ENCODE measurements around the gene IRF2BP1. TPM values are rescaled to one million over a fixed set of nuclear protein-coding genes. Genes with fewer than 3 reads are reported as not detected.
A peak's percentile ranks its signal among the peaks of the same experiment; 100 is the strongest.

Gene IRF2BP1
- total and polyA plus RNA-seq, 2 of the 13 experiments (the other 11 are each of a cell fraction or from before 2014, with no cell fraction given): 4.3 to 14.3 TPM

DNA sequence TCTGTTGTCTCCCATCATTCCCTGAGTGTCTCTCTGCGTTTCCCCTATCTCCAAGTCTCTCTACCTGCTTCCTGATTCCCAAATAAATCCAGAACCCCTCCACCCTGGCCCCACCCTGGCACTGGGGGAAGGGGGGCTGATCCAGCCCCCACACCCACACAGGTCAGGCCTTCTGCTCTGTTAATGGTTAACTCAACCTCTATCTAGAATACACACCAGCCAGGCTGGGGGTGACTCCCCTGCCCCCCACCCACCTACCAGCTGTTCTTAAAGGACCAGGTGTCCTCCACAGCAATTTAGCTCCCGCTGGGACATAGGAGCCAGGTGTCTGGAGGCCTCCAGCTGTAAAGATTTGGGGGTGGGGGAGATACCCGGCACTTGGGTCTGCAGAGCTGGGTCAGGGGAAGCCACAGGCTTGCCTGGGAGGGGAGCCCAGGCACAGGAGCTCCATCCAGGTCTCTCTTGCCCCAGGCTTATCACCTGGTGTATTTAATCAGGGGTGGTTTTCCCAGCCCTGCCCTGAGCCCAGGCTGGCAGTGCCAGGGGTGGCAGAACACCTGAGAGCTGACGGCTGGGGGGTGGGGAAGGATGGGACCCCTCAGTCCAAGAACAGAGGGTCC, 3.9 kb downstream of the IRF2BP1 start (continued):
- TF ChIP-seq ZMYM4 (CRISPR knock-in tag; IDR thresholded peaks at IDR 0.05): peak; percentile 62
- TF ChIP-seq ZNF619 (CRISPR knock-in tag; IDR thresholded peaks at IDR 0.05): peak; percentile 88; the same call in 1 of the 2 replicates
- TF ChIP-seq STAG1 (CRISPR knock-in tag; IDR thresholded peaks at IDR 0.05): peak; percentile 21; the same call in 1 of the 2 replicates
- TF ChIP-seq TBX3 (IDR thresholded peaks at IDR 0.05; ENCODE audit: borderline replicate concordance): no peak
- TF ChIP-seq SNAI1 (CRISPR knock-in tag; IDR thresholded peaks at IDR 0.05; ENCODE audit: borderline replicate concordance): no peak
- no peak for TF ChIP-seq TBP (CRISPR knock-in tag; IDR thresholded peaks at IDR 0.05)
- TF ChIP-seq HDAC1 (CRISPR knock-in tag; IDR thresholded peaks at IDR 0.05): peak; percentile 73
- TF ChIP-seq ZNF589 (CRISPR knock-in tag; conservative IDR thresholded peaks at IDR 0.05): peak; percentile 52; the same call in 1 of the 2 replicates
- peak in 1 of 2 experiments; percentile 66; a peak in 2 of 4 replicates for TF ChIP-seq POLR2A (IDR thresholded peaks at IDR 0.05; ENCODE audit: insufficient read depth in 1 of 2, low read depth in 2 of 2, low read length in 2 of 2)
- TF ChIP-seq MEF2D (CRISPR knock-in tag; IDR thresholded peaks at IDR 0.05): peak; percentile 50; the same call in 1 of the 2 replicates
- TF ChIP-seq, protein P1, sequence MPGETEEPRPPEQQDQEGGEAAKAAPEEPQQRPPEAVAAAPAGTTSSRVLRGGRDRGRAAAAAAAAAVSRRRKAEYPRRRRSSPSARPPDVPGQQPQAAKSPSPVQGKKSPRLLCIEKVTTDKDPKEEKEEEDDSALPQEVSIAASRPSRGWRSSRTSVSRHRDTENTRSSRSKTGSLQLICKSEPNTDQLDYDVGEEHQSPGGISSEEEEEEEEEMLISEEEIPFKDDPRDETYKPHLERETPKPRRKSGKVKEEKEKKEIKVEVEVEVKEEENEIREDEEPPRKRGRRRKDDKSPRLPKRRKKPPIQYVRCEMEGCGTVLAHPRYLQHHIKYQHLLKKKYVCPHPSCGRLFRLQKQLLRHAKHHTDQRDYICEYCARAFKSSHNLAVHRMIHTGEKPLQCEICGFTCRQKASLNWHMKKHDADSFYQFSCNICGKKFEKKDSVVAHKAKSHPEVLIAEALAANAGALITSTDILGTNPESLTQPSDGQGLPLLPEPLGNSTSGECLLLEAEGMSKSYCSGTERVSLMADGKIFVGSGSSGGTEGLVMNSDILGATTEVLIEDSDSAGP (CRISPR knock-in tag; IDR thresholded peaks at IDR 0.05; ENCODE audit: borderline replicate concordance): peak; percentile 99
- TF ChIP-seq NAIF1 (CRISPR knock-in tag; IDR thresholded peaks at IDR 0.05; ENCODE audit: borderline replicate concordance): no peak
- TF ChIP-seq CCAR2 (optimal IDR thresholded peaks at IDR 0.05; ENCODE audit: low read depth, low read length): no peak
- peak; percentile 85 for TF ChIP-seq EEA1 (CRISPR knock-in tag; IDR thresholded peaks at IDR 0.05; ENCODE audit: borderline replicate concordance)
- TF ChIP-seq TAF15 (IDR thresholded peaks at IDR 0.05; ENCODE audit: low read depth, low read length, poor library complexity, severe bottlenecking): no peak
- peak; percentile 66; the same call in 1 of the 2 replicates for TF ChIP-seq ZNF713 (CRISPR knock-in tag; IDR thresholded peaks at IDR 0.05)
- no peak for TF ChIP-seq ZNF710 (CRISPR knock-in tag; IDR thresholded peaks at IDR 0.05; ENCODE audit: borderline replicate concordance)
- 0 out of 2 replicates have a peak, but pooled peaks have one; percentile 62 for TF ChIP-seq ZNF446 (CRISPR knock-in tag; IDR thresholded peaks at IDR 0.05)
- no peak for TF ChIP-seq TFDP2 (CRISPR knock-in tag; IDR thresholded peaks at IDR 0.05)
- no peak for TF ChIP-seq ZNF382 (CRISPR knock-in tag; IDR thresholded peaks at IDR 0.05; ENCODE audit: borderline replicate concordance)
- TF ChIP-seq, protein P2, sequence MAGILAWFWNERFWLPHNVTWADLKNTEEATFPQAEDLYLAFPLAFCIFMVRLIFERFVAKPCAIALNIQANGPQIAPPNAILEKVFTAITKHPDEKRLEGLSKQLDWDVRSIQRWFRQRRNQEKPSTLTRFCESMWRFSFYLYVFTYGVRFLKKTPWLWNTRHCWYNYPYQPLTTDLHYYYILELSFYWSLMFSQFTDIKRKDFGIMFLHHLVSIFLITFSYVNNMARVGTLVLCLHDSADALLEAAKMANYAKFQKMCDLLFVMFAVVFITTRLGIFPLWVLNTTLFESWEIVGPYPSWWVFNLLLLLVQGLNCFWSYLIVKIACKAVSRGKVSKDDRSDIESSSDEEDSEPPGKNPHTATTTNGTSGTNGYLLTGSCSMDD (CRISPR knock-in tag; IDR thresholded peaks at IDR 0.05): no peak
- TF ChIP-seq, protein P3, sequence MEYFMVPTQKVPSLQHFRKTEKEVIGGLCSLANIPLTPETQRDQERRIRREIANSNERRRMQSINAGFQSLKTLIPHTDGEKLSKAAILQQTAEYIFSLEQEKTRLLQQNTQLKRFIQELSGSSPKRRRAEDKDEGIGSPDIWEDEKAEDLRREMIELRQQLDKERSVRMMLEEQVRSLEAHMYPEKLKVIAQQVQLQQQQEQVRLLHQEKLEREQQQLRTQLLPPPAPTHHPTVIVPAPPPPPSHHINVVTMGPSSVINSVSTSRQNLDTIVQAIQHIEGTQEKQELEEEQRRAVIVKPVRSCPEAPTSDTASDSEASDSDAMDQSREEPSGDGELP (IDR thresholded peaks at IDR 0.05; ENCODE audit: borderline replicate concordance, low read depth): peak; percentile 100
- TF ChIP-seq RFXAP (CRISPR knock-in tag; IDR thresholded peaks at IDR 0.05; ENCODE audit: borderline replicate concordance): peak; percentile 27; the same call in 1 of the 2 replicates
- no peak for TF ChIP-seq CEBPB (IDR thresholded peaks at IDR 0.05; ENCODE audit: borderline replicate concordance, low read depth, low read length)

Measured in HepG2 (cell line).